Measurements from ENCODE around the gene GIN1.

DNA sequence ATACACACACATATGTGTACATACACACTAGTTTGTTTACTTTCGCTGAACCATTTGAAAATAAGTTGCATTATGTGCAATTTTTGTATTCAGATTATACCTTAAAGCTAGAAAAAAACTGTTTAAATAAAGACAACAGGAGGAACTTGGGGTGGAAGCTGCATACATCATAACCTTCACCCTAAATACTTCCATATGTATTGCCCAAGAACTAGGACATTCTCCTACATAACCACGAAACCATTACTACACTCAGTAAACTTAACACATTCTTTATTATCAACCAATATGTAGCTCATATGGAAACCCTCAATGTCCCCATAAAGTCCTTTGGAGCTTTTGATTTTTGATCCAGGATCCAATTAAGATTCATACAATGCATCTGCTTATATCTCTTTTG lies 83.3 kb downstream of the GIN1 start:
- TF ChIP-seq RAD21 (IDR thresholded peaks at IDR 0.05) = no peak
- TF ChIP-seq, protein P1, sequence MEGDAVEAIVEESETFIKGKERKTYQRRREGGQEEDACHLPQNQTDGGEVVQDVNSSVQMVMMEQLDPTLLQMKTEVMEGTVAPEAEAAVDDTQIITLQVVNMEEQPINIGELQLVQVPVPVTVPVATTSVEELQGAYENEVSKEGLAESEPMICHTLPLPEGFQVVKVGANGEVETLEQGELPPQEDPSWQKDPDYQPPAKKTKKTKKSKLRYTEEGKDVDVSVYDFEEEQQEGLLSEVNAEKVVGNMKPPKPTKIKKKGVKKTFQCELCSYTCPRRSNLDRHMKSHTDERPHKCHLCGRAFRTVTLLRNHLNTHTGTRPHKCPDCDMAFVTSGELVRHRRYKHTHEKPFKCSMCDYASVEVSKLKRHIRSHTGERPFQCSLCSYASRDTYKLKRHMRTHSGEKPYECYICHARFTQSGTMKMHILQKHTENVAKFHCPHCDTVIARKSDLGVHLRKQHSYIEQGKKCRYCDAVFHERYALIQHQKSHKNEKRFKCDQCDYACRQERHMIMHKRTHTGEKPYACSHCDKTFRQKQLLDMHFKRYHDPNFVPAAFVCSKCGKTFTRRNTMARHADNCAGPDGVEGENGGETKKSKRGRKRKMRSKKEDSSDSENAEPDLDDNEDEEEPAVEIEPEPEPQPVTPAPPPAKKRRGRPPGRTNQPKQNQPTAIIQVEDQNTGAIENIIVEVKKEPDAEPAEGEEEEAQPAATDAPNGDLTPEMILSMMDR (IDR thresholded peaks at IDR 0.05; ENCODE audit: low read depth, low read length, missing input control) = no peak

Data from liver (tissue), 3 donors.